NT2/D1 (cell line): ENCODE measurements around the gene CERS6.

ENCODE experiments used
- YY1 ChIP-seq: IDR thresholded peaks from 2 replicates; pipeline ENCODE4 v1.6.1; 2011; ENCODE audit not compliant: insufficient read length, insufficient read depth
- ZNF274 ChIP-seq: IDR thresholded peaks from 2 replicates; pipeline ENCODE4 v1.6.1; 2011; ENCODE audit warnings: mild to moderate bottlenecking, low read depth, low read length

GRCh38 chr2:168428431-168428830 lies 27.6 kb upstream of the CERS6 start:
- TF ChIP-seq ZNF274: no peak
- TF ChIP-seq YY1: no peak
